ENCODE measurements around the gene CABP5.

Gene CABP5

DNA sequence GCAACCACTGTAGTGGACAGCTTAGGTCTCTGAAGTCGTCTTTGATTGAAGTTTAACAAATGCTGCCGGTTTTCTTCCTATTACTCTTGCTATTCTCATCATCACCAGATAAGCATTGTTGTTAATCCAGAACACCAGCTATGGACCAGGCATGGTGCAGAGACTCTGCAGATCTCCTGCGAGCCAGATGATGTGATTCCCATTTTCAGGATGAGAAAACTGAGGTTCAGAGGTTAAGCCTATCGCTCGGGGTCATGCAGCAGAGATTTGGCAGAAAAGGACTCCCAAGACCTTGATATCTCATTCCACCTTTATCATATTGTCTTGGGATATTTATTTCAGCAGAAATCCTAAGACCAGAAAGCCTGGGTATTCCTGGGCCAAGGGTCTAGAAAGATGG, 16.5 kb upstream of the CABP5 start:
- no peak overlapping the region for H3K27ac ChIP-seq (ENCODE audit: low read depth, low read length, poor library complexity, severe bottlenecking)
- H3K4me3 ChIP-seq (ENCODE audit: low read depth, low read length, poor library complexity, severe bottlenecking), result no peak overlapping the region
- TF ChIP-seq EZH2 (IDR thresholded peaks at IDR 0.05; ENCODE audit: borderline replicate concordance, low read length), result no peak
- no peak for TF ChIP-seq CTCF (IDR thresholded peaks at IDR 0.05; ENCODE audit: low read length)
- no peak overlapping the region for H3K9ac ChIP-seq (ENCODE audit: low read length)
- H3K4me1 ChIP-seq (ENCODE audit: insufficient read depth, low read length, severe bottlenecking), result no peaks in the 10 kb centered on the region
- H3K9me2 ChIP-seq (ENCODE audit: low read depth, low read length), result no peaks in the 10 kb centered on the region
- H4K20me1 ChIP-seq (ENCODE audit: insufficient read depth, low read length), result no peaks in the 10 kb centered on the region
- H3K4me2 ChIP-seq (ENCODE audit: low read length), result no peak overlapping the region
- no peaks in the 10 kb centered on the region for H3F3A ChIP-seq (ENCODE audit: insufficient read depth, low read length)
- H3K27me3 ChIP-seq (ENCODE audit: insufficient read depth, low read length), result no peaks in the 10 kb centered on the region
- H2AFZ ChIP-seq (ENCODE audit: low read length), result no peak overlapping the region
- no peaks in the 10 kb centered on the region for H3K36me3 ChIP-seq (ENCODE audit: insufficient read depth, low read length)
- H3K9me3 ChIP-seq (ENCODE audit: low read length), result no peaks in the 10 kb centered on the region
- no peaks in the 10 kb centered on the region for H3K79me2 ChIP-seq (ENCODE audit: insufficient read depth, low read length)

GRCh38 chr19:48059331-48059730, 15.5 kb upstream of the CABP5 start:
- no peak overlapping the region for H3K27ac ChIP-seq (ENCODE audit: low read depth, low read length, poor library complexity, severe bottlenecking)
- H3K36me3 ChIP-seq (ENCODE audit: insufficient read depth, low read length), result no peaks in the 10 kb centered on the region
- TF ChIP-seq EZH2 (IDR thresholded peaks at IDR 0.05; ENCODE audit: borderline replicate concordance, low read length) (no peak), CTCF (IDR thresholded peaks at IDR 0.05; ENCODE audit: low read length) (no peak)
- no peaks in the 10 kb centered on the region for H3K9me2 ChIP-seq (ENCODE audit: low read depth, low read length)
- H3F3A ChIP-seq (ENCODE audit: insufficient read depth, low read length), result no peaks in the 10 kb centered on the region
- H4K20me1 ChIP-seq (ENCODE audit: insufficient read depth, low read length), result no peaks in the 10 kb centered on the region
- no peak overlapping the region for H3K4me2 ChIP-seq (ENCODE audit: low read length)
- H3K9me3 ChIP-seq (ENCODE audit: low read length), result no peaks in the 10 kb centered on the region
- no peak overlapping the region for H3K4me3 ChIP-seq (ENCODE audit: low read depth, low read length, poor library complexity, severe bottlenecking)
- H2AFZ ChIP-seq (ENCODE audit: low read length), result no peak overlapping the region
- H3K27me3 ChIP-seq (ENCODE audit: insufficient read depth, low read length), result no peaks in the 10 kb centered on the region
- no peaks in the 10 kb centered on the region for H3K79me2 ChIP-seq (ENCODE audit: insufficient read depth, low read length)
- H3K4me1 ChIP-seq (ENCODE audit: insufficient read depth, low read length, severe bottlenecking), result no peaks in the 10 kb centered on the region
- no peak overlapping the region for H3K9ac ChIP-seq (ENCODE audit: low read length)

DNA sequence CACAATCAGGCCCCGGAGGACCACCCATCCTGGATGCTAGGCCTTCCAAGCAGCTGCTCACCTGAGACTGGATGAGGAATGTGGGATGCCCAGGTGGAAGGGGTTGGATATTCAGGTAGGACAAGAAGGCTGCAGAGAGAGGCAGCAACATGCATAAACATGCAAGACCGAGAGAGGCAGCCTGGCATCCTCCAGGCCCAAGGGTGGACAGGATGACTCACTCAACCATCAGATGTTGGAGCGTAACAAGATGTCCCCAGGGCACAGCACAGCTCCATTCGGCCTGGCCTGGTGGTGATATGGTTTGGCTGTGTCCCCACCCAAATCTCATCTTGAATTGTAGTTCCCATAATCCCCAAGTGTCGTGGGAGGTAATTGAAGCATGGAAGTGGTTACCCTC, 10.0 kb upstream of the CABP5 start:
- Histone ChIP-seq H3K4me1 (ENCODE audit: insufficient read depth, low read length, severe bottlenecking) (no peaks in the 10 kb centered on the region), H2AFZ (ENCODE audit: low read length) (no peak overlapping the region), H3K9me2 (ENCODE audit: low read depth, low read length) (no peaks in the 10 kb centered on the region), H3K79me2 (ENCODE audit: insufficient read depth, low read length) (no peaks in the 10 kb centered on the region), H4K20me1 (ENCODE audit: insufficient read depth, low read length) (no peaks in the 10 kb centered on the region), H3K36me3 (ENCODE audit: insufficient read depth, low read length) (no peaks in the 10 kb centered on the region), H3K4me3 (ENCODE audit: low read depth, low read length, poor library complexity, severe bottlenecking) (no peak overlapping the region), H3K27me3 (ENCODE audit: insufficient read depth, low read length) (no peaks in the 10 kb centered on the region; the same call in 1 of the 2 replicates), H3K27ac (ENCODE audit: low read depth, low read length, poor library complexity, severe bottlenecking) (no peak overlapping the region), H3K9me3 (ENCODE audit: low read length) (no peaks in the 10 kb centered on the region), H3K4me2 (ENCODE audit: low read length) (no peak overlapping the region), H3F3A (ENCODE audit: insufficient read depth, low read length) (no peaks in the 10 kb centered on the region), H3K9ac (ENCODE audit: low read length) (no peak overlapping the region)
- TF ChIP-seq CTCF (IDR thresholded peaks at IDR 0.05; ENCODE audit: low read length) (no peak), EZH2 (IDR thresholded peaks at IDR 0.05; ENCODE audit: borderline replicate concordance, low read length) (no peak)
